Stimulated activated CD4-positive, alpha-beta T cell treated with anti-CD3 and anti-CD28 coated beads, TNF-alpha, amount 100 ng/mL, for 4 hours (primary cell): Measurements from ENCODE around the gene AKAP13.

ENCODE experiments used
- DNase-seq, 3 experiments: peaks; one replicate each; pipeline ENCODE4 v3.0.0-alpha.2; 2020; ENCODE audit warnings: low read depth in 3 of 3

Gene AKAP13

DNA sequence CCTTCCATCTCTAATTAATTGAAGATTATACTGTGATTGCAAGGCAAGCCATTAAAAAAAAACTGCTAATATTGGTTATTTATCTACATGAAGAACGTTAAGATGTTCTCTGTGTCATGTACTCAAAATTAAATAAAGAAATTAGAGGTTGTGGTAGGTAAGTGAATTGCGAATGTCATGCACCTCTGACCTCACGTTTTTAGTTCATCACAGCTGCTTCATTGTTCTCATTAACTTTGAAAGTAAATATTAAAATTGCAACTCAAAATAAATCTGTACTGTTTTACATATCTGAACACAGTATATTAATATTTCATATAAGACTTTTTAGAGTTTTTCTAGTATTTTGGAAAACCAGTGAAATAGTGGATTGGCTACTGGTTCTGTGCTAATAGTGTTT, 320.4 kb downstream of the AKAP13 start:
- DNase-seq, result no peak

- DNase-seq, result no peak
Observed at GRCh38 chr15:85702321-85703101, 322.1 kb downstream of the AKAP13 start.

- no peak for DNase-seq
Observed at GRCh38 chr15:85704066-85704465, 323.7 kb downstream of the AKAP13 start.

DNA sequence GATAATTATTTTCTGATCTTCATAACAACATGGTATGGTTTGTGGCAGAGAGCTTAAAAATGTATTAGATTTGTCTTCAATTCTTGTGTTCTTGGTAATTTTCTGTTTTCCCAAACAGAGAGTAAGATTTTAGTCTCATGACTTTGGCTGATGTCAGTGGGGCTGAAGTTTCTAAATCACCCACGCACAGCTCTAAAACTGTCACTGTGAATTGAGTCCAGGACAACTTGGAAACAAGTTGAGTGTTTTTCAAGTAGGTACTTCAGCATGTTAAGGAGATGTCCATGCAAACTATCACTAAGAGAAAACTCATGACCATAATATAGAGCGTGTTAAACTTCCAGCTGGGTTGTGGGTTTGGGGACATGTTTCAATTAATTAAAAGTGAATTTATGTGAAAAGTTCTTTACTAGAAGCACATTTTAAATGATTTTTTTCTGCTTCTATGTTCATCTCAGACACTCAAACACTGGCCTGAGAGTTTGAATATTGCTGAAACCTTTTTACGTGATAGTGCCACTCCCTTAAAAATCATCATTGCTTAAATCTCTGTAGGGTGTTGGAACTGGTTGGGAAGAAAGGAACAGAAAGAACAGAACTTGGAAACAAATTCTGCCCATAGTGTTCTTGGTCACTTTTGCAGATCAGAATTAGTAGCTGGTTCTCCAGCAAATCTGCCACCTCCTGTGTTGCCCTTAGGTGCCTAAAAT, 324.5 kb downstream of the AKAP13 start:
- no peak for DNase-seq

DNA sequence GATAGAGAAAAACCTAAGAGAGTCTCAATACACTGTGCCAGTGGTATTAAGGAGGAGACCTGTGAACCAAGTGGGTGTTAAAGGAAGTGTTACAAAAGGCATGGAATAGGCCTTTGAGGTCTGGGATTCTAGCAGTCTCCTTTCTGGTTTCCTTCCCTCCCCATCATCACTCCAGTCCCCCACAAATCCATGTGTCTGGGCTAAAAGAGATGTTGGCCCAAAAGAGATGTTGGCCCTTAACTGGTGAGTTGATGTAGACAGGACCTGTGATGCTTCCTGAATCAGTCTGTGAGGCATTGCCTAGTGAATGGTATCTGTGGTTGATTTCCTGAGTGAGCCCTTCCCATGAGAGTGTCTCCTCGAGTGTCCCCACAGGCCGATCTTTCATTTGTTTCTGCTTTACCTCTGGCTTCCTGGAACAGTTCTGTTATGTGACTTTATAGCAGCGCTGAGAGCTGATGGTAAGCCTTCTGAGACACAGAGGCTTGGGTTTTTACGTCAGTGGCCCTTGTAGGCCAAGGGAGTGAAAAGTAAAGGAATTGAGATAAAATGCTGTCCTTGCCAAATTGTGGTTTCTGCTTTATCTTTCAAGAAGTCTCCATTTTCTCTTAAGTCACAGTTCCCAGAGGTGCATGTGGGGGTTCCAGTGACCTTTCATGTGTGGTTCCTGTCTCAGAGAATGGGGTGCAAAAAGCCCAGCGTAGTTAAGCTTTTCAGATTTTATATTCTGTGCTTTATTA, 326.5 kb downstream of the AKAP13 start:
- no peak for DNase-seq

DNA sequence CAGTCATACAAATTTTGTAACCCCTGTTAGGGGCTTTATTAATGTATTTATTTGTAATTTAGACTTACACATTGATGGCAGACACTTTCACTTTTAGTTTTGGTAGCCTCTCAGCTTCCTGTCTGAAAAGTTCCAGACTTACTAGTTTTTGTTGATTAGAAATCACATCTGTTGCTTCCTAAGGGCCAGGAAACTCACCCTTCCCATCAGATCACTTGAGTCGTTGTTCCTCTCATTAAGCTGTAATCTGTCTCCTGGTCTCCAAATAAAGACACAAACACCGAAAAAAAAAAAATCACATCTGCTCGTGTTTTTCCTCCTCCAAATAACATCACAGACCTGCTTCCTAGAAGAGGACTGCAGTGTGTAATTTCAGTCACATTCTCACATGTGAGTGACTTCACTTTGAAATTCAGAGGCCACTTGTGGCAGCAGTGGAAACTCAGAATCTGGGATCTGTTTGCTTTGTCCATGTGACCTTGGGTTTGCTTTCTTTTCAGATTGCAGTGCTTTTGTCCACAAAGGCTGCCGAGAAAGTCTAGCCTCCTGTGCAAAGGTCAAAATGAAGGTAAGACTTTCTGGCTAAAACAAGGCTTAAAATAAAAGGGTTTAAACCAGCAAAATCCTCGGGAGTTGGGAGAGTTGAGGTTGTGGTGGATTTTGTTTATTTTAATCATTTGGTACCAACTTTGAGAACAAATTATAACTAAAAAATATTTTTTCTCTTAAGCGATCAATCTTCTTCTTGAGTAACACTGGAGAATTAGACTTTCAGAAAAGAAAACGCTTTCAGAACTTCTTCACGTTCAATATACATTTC, 327.3 kb downstream of the AKAP13 start:
- DNase-seq, result no peak

GRCh38 chr15:85708402-85708941, 328.1 kb downstream of the AKAP13 start:
- no peak for DNase-seq

DNA sequence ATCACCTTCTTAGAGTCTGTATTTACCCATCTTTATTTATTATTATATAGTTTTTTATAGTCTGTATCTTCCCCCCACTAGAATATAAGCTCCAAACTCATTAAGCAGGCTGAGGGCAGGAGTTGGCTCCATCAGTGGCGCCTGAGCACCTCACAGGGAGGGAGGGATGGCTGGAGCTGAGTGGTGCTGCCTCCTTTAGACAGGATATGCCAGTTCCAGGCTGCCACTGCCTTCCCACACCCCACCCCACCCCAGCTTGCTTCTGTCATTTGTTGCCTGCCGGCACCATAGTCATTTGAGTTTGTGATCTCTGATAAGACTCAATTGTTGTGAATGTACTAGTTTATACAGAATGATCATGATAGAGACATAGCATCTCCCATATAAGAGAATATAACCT, 328.8 kb downstream of the AKAP13 start:
- DNase-seq, result no peak

DNA sequence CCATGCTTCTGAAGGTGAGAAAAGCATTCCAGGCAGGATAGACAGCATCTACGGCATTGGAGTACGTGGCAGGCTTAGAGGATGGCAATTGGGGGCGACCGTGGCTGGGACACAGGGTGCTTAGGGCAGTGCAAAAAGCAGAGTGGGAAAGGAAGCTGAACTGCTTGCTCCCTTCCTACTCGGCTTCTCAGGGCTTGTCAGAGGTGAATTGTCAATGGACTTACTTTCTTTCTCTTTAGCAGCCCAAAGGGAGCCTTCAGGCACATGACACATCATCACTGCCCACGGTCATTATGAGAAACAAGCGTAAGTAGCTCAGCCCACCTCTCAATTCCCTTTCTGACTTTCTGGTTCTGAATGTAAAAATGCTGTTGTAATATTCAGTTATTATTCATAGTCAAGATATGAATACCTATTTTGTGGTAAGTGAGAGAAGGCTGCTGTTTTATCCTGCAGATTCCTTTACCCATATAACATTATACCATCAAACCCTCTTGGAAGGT, 330.0 kb downstream of the AKAP13 start:
- no peak for DNase-seq

GRCh38 chr15:85711580-85712192, 331.3 kb downstream of the AKAP13 start:
- DNase-seq, result no peak

GRCh38 chr15:85716261-85716660, 335.9 kb downstream of the AKAP13 start:
- DNase-seq, result no peak

DNA sequence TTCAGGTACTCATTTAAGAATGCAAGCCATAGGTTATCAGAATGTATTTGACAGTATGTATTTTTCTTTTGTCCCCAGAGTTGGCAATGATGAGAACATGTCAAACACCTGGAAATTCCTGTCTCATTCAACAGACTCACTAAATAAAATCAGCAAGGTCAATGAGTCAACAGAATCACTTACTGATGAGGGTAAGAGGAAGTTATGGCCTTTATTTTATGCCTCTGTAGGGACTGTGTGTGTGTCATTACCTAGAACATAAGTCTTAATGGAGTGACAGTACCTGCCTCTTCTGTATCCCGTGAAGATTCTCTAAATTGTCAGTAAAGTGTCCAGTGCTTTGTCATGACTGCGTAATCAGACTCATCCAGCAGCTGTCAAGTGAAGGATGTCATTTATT, 336.8 kb downstream of the AKAP13 start:
- DNase-seq, result no peak

DNA sequence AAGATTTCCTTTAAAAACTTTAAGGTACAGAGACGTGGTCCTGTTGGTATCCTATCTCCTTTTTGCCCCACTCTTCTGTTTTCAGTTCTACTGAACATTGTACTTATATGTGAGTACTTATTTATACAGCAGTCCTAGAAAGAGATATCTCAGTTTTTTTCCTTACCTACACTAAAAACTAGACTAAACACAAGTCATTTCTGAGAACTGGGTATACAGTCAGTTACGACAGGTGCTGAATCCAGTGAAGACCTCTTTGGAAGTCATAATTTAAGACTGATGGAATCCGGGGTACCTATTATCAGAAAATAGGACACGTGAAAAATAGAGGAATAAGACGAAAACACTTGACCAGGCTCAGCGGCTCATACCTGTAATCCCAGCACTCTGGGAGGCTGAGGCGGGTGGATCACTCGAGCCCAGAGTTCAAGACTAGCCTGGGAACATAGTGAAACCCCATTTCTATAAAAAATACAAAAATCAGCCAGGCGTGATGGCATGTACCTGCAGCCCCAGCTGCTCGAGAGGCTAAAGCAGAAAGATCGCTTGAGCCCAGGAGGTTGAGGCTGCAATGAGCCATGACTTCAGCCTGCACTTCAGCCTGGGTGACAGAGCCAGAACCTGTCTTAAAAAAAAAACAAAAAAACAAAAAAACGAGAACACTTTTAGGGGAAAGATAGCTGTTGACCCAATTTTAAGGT, 338.0 kb downstream of the AKAP13 start:
- no peak for DNase-seq

GRCh38 chr15:85718981-85719380, 338.6 kb downstream of the AKAP13 start:
- no peak for DNase-seq

DNA sequence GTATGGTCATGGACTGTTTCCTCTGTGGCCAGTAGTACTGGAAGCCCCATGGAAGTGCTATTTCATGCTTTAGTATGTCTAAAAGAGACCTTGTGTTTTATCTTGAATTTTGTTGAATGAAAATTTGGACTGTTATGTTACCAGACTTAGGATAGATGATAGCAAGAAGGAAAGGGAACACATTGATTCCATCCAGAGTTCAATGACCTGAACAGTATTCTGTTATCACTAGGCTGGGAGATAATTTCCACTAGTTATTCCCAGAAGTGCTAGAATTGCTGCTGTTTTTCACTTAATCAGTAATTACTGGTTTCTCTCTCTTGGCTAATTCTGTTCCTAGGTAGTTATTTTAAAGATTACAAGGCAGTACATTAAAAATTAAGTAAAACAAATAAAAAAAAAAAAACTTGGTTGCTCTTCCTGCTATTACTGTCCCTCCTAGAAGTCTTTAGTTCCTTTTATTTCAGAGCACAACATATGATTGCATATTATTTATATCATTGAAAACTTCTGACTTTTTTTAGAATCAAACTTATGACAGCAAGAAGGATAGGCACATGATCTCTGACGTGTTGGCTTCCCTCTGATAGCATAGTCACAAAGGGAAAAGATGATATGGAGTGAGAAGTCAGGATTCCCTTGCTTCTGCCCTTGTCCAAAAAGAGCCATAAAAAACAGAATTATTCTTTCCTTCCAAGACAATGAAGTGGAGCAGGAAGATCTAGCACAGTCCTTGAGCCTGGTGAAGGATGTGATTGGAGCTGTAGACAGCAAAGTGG, 342.2 kb downstream of the AKAP13 start:
- no peak for DNase-seq

- DNase-seq, result no peak
Observed at GRCh38 chr15:85723960-85724945, 343.9 kb downstream of the AKAP13 start.

DNA sequence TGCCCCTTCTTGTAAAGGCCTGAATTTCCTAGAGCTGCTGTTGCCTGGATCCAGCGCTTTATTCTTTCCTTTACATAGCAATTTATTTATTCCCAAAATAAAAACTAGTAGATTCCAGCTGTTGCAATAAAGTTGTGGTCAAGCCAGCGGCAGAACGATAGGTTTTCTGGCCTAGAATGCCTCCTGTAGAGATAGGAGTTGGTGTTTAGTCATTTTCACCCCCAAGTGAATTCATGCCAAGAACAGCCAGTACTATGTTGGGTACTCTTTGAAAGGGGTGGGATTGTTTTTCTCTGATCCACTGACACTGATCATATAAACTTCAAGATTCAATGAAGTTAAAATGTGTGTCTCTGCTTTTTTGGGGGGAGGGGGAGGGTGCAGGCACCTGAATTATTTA, 344.6 kb downstream of the AKAP13 start:
- DNase-seq, result no peak

GRCh38 chr15:85725564-85725963, 345.2 kb downstream of the AKAP13 start:
- no peak for DNase-seq
